Lower leg skin (tissue), 4 donors: ENCODE results near the gene ABHD11. TPM values are rescaled to one million over a fixed set of nuclear protein-coding genes. Genes with fewer than 3 reads are reported as not detected.

ENCODE experiments used
- DNase-seq, 2 donors: peaks; one replicate each; pipeline ENCODE4 v3.0.0-alpha.2; 2019; ENCODE audit warnings: low spot score in 2 of 2
- H3K4me3 ChIP-seq: fragments of 200-600 bp; sonication (generic); 2 replicates; pipeline ENCODE4 v1.5.1; 2017; ENCODE audit warnings: mild to moderate bottlenecking, low read depth; ENCODE audit not compliant: poor library complexity, severe bottlenecking
- CTCF ChIP-seq, 3 donors: fragments of 450-650 bp; IDR thresholded peaks; one replicate each; pipeline ENCODE4 v1.5.1; 2016; ENCODE audit warnings: antibody characterized with exemption in 3 of 3, mild to moderate bottlenecking in 3 of 3, moderate library complexity in 2 of 3
- POLR2A ChIP-seq, 2 donors: fragments of 450-650 bp; IDR thresholded peaks; one replicate each; pipeline ENCODE4 v1.6.1; 2016 to 2017; ENCODE audit warnings: antibody characterized with exemption in 2 of 2, mild to moderate bottlenecking in 1 of 2, moderate library complexity in 1 of 2
- WGBS, 2 donors: methylation state at CpG; one replicate each; pipeline ENCODE4 v1.1.5; 2018; 5-methylcytosine and 5-hydroxymethylcytosine counted together
- intact Hi-C: fragments of 100-400 bp; cut with DNase I; formaldehyde crosslinking; loops from one replicate; pipeline ENCODE4 v1.15.0; 2023; ENCODE audit warnings: low total_unique reads
- total RNA-seq, 4 donors: library from RNA; depleted of rRNA; stranded (reverse); fragments of >200 nt; gene quantifications; one replicate each; pipeline ENCODE4 v1.1.0, GENCODE V29; 2016

ABHD11 gene
- total RNA-seq, 4 donors from 2014 or later, result 24.9 to 29.0 (median 26.3) TPM

GRCh38 chr7:73702665-73703064, 35.9 kb downstream of the ABHD11 start:
- intact Hi-C loops, result no loop called here
- WGBS, 2 donors, result 87% methylated on average over 17 to 18 of the region's 18 CpGs
- TF ChIP-seq CTCF (IDR thresholded peaks at IDR 0.05), result no peak
- TF ChIP-seq POLR2A (IDR thresholded peaks at IDR 0.05), result no peak
- no peak overlapping the region for H3K4me3 ChIP-seq
- DNase-seq, result no peak

- intact Hi-C loops, result no loop called here
- 80 to 86% methylated on average over 8 of the region's 8 CpGs for WGBS, 2 donors
- no peak for DNase-seq
- no peak overlapping the region for H3K4me3 ChIP-seq
- TF ChIP-seq CTCF (IDR thresholded peaks at IDR 0.05), result no peak
- TF ChIP-seq POLR2A (IDR thresholded peaks at IDR 0.05), result no peak
Observed at GRCh38 chr7:73702226-73702625, 36.4 kb downstream of the ABHD11 start.

GRCh38 chr7:73701357-73701995, 37.1 kb downstream of the ABHD11 start:
- DNase-seq, result no peak
- H3K4me3 ChIP-seq, result no peak overlapping the region
- WGBS, 2 donors, result 76 to 83% methylated on average over 13 of the region's 13 CpGs
- intact Hi-C loops, result no loop called here
- TF ChIP-seq POLR2A (IDR thresholded peaks at IDR 0.05) (no peak), CTCF (IDR thresholded peaks at IDR 0.05) (no peak)

- no peak overlapping the region for H3K4me3 ChIP-seq
- no peak for DNase-seq
- WGBS, 2 donors, result 86% methylated on average over 15 of the region's 15 CpGs
- no peak for TF ChIP-seq POLR2A (IDR thresholded peaks at IDR 0.05)
- TF ChIP-seq CTCF (IDR thresholded peaks at IDR 0.05), result no peak
- intact Hi-C loops, result no loop called here
Observed at GRCh38 chr7:73700581-73701134, 37.9 kb downstream of the ABHD11 start.

GRCh38 chr7:73700069-73700423, 38.6 kb downstream of the ABHD11 start:
- 81 to 90% methylated on average over 14 of the region's 14 CpGs for WGBS, 2 donors
- no peak overlapping the region for H3K4me3 ChIP-seq
- no peak for DNase-seq
- intact Hi-C loops, result no loop called here
- no peak for TF ChIP-seq CTCF (IDR thresholded peaks at IDR 0.05)
- TF ChIP-seq POLR2A (IDR thresholded peaks at IDR 0.05), result no peak
